Adipose tissue (tissue), 3 donors: ENCODE results near the gene KY. TPM values are rescaled to one million over a fixed set of nuclear protein-coding genes. Genes with fewer than 3 reads are reported as not detected.

Experiments used
- H3K27ac ChIP-seq: one replicate; pipeline ENCODE4 v1.5.1; 2013; ENCODE audit warnings: low read depth, low read length
- WGBS, 3 donors: extraction: QIAGEN DNeasy Blood & Tissue Kit; methylation state at CpG; one replicate each; pipeline ENCODE4 v1.1.7; 2013; 5-methylcytosine and 5-hydroxymethylcytosine counted together
- polyA plus RNA-seq, 3 donors: library from polyadenylated mRNA; stranded (reverse); fragments of 200-250 nt; gene quantifications; one replicate each; pipeline ENCODE4 v1.2.3, GENCODE V29; 2013
- donor health status: healthy with polysubstance abuse.
- donor health status: Bipolar disorder and iron deficiency.
- donor health status: healthy.

KY gene
- polyA plus RNA-seq, 3 donors: 0.03 to 0.12 TPM; not detected in 1

DNA sequence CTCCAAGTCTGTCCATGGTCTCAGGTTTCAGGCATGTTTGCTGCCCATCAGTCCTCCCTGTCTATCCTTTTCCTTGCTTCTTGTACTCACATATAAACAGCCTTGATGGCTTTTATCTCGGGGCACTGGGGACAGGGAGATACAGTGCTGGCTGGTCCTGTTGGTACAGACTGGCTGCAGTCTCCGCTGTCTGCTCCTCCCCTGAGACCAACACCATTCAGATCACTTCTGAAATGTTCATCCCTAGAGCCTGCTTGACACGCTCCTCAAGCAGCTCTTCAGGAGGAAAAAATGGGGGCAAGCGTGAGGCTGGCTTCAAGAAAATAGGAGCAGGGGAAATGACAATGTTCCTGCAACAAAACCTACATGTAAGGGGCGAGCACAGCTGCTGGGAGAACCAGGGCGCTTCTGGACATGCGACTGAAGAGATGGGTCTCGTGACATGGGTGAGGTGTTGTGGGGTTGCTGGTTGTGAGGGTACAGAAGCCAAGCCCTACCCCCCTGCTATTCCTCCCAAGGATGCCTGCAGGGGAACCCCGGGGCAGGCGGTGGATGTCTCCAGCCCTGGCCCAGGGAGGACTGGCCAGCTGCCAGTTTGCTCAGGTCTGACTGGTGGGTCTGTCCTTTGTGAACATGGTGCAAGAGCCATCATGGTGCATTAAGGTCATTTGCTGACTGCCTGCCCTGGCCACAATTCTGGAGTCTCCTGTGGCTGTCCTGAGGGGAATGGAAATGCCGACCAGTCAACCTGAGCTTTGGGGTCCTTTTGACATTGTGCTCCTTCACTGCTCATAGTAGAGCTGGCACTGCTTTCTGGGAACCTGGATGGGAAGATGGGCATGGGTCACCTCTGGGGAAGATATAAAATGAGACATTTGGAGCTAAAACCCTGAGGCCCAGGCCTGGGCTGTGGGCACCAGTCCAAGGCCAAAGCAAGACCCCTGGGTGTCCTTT is 40.1 kb downstream of the KY start:
- 76 to 83% (median 77%) methylated on average over 11 of the region's 11 CpGs for WGBS, 3 donors
- H3K27ac ChIP-seq: no peak overlapping the region

DNA sequence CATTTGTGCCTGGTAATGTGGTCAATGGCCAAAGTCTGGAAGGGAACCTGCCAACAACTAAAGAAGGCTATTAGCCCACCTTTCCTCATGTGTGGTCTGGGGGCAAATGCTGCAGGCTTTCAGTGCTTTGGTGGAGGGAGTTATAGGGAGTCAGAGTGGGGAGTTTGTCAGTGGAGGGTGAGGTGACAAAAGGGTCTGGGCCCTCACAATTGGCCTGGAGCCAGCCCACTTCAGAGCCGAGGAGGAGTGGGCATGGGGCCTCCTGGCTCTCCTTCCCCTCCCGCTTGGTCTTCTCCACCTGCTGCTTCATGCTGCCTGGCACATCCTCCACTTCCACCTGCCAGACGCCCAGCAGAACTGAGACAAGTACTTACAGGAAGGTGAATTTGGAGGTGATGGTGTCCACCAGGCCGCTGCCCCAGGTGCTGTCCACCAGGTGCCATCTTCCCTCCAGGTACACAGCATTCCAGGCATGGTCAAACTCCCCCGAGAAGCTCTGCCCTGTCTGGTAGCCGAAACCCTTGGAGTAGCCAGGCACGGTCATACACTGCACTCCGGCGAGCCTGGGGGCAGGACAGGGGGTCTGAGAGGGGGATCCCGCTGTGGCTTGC is 40.9 kb downstream of the KY start:
- WGBS, 3 donors: 68 to 74% (median 69%) methylated on average over 10 of the region's 10 CpGs
- H3K27ac ChIP-seq: no peak overlapping the region

DNA sequence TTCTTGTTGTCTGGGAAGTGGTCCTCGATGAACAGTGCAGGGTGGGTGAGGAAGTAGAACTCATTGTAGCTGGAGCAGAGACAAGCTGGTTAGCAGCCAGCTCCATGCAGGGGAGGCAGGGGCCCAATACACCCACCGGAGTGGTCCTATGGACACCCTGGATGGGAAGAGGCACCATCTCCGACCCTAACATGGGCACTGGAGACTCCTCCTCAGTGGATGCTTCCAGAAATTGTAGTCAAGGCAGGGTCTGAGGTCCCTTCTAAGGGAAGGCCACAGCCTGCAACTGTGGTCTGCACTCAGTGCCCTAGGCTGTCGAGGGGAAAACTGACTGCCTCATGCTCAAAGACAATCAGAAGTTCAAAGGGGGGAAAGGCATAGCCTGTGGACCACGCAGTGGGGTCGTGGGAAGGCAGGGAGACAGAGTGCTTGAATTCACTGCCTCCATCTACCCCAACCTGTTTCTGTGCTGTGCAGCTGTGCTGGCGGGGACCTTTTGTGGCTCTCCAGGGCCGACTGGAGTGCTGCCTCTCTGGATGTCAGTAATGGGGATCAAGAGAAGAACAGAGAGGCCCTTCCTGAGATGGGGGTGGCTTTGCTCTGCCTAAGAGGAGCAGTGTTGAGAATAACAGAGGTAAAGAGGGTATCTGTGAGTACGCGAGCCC is 41.9 kb downstream of the KY start:
- no peak overlapping the region for H3K27ac ChIP-seq
- WGBS, 3 donors: 80 to 87% (median 81%) methylated on average over 10 of the region's 10 CpGs

DNA sequence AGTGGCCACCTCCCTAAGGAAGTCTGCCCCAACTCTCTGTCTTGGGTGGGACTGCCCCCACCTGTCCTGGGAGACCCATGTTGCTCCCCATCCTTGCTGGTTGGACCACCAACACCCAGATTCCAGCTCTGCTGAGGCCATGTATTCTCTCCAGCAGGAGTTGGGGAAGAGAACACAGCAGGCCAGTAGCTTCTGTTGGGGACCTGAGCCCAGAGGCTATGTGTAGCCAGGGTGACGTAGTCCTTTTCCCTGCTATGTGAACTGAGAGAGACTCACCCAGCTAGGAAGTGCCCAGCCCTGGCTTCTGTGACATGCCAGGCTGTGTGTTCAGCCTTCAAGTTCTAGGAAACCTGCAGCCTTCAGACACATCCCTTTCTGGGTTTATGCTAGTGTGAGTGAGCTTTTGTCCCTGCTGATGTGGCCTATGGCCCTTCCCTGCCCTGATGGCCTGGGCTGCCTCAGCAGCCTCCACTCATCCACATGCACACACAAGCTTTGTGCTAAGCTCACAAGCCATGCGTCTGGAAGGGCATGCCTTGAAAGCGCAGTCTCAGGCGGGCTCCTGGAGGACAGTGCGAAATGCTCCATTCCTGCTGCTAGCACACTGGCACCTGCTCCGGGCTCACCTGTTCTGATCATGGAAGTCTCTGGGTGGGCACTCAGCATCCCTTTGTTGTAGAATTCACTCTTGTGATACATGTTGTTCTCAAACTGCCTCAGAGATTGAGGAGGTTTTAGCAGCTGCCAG is 42.6 kb downstream of the KY start:
- 94 to 95% (median 94%) methylated on average over 6 of the region's 6 CpGs for WGBS, 3 donors

DNA sequence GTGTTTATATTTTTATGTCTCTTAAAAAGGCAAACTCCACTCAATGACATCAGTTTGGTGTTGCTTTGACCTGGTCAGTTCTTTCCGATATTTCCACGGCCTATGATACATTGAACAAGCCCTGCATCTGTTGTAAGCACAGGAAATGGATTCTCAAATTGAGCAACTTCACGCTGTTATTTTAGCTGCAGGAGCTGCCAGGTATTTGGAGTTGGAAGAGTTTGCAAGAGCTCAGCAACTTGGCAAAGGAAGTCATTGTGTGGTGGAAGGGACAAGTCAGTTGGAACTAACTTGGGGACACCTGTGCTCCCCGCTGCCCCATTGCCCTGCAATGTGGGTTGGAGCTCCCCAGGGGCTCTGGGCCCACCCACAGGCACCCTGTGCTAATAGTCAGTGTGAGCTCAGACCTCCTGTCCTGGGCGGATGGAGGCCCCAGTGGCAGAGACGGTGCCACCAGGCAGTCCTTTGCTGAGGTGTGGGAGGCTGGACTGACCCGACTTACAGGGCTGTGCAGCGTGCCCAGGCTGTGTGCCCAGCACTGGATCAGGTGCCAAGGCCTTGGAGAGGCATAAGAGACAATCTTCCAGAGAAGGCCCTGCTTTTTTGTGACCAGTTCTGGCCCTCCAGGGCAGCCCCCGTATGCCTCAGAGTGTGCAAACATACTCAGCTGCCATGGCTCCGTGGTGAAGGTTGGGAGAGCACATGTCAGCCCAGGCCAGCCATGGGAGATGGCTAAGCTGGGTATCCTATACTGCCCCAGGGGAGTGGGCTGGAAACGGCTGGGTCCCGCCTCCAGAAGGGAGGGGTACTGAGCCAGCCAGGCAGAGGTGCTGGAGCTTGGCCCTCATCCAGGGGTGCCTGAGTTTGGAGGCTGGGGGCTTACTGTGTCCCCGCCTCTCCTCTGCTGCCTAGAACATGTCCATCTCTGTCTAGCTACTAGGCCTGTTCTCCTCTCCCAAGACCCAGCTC is 43.5 kb downstream of the KY start:
- WGBS, 3 donors: 59 to 71% (median 60%) methylated on average over 12 to 13 of the region's 13 CpGs
- H3K27ac ChIP-seq: no peak overlapping the region

More for the DNA sequence above, 42.6 kb downstream of the KY start:
- no peak overlapping the region for H3K27ac ChIP-seq

DNA sequence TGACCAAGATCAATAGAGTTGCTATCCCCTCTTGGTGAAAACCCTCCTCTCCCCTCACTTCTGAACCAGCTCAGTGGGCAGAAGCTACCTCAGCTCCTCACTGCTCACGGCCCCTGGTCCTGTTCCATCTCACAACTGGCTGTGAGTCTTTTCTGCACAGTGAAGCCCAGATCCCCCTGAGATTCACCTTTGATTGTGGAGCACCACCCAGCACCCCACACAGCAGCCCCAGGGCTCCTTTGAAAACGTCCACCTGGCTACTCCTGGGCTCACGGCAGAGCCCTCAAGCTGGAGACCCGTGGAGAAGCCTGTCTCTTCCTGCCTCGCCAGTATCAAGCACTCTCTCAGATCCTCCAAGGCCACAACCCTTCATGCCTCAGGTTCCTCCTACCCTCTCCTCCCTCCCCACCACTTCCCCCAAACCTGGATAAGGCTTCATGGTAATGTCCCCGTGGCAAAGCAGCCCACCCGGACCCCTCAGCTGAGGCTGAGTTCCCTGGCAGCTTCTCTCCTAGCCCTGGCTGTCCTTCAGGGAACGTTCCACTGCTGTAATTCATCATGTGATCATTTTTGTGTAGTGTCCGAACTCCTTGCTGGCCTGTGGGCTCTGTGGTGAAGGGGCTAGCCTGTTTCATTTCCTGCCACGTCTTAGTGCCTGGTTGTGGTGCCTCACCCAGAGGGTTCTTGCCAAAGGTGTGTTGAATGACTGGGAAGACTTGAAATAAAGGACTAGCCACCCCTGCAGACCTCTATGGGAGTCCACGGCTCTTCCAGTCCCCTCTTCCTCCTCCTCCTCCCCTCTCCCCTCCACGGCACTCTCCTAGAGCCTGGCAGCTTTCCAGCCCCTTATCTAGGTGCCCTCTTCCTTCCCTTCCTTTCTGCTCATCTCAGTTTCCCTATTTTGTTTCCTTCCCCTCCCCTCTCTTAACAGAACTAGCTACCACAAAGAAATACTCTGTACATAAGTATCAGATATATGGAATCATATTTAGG is 44.5 kb downstream of the KY start:
- 29 to 49% (median 38%) methylated on average over 12 of the region's 12 CpGs for WGBS, 3 donors
- H3K27ac ChIP-seq: no peak overlapping the region

DNA sequence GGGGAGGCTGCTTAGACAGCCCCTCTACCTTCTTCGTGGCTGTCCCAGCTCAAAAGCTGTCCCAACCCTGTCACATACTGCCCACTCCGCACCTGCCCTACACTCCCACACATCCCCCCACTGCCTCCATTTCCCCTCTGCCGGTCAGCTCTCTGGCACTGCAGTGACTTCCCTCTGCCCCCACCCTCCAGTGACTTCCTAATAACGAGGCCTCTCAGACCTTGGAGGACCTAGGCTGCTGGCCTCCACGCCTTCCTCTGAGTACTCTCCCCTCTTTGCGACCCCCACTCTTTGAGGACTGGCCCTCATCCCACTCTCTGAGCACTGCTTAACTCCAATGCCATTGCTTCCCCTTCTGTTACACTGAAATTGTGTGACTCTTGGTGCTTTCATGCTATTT is 45.3 kb downstream of the KY start:
- WGBS, 3 donors: 54 to 70% (median 57%) methylated on average over 6 of the region's 6 CpGs
- H3K27ac ChIP-seq: no peak overlapping the region

DNA sequence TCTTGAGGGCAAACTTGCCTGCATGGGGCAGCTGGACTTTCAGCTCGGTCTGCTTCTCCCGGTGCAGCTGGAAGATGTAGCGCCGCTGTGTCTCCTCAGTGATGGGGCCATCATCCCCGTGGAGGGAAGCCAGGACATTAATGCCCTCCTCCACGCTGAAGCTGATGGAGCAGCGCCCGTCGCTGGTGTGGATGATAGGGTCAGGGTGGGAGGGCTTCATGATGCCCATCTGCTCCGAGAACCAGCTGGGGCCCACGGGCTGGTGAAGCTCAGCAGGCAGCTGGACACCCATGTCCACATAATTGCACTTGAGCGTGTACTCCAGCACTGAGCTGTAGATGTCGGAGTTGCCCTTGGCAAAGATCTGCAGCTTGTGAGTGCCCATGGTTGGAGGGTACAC is 46.9 kb downstream of the KY start:
- WGBS, 3 donors: 92 to 94% (median 92%) methylated on average over 13 of the region's 13 CpGs
- H3K27ac ChIP-seq: no peak overlapping the region

DNA sequence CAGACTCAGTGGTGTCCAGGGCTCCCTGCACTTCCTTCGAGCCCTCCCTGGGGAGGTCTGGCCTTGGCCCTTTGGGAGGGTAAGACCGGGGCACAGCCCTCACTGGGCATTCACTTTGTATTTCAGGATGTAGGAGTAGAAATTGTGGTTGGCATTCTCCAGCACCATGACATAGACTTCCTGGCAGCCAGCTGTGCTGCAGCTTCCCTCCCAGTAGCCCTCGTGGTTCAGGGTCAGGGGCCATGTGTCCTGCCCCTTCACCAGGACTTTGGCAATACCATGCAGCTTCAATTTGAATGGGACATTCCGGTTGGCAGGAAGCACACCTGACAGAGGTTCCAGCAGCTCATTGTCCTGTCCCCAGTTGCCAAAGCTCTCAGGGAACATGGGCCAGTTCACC is 47.3 kb downstream of the KY start:
- no peak overlapping the region for H3K27ac ChIP-seq
- WGBS, 3 donors: 33 to 63% (median 48%) methylated on average over 4 of the region's 4 CpGs

DNA sequence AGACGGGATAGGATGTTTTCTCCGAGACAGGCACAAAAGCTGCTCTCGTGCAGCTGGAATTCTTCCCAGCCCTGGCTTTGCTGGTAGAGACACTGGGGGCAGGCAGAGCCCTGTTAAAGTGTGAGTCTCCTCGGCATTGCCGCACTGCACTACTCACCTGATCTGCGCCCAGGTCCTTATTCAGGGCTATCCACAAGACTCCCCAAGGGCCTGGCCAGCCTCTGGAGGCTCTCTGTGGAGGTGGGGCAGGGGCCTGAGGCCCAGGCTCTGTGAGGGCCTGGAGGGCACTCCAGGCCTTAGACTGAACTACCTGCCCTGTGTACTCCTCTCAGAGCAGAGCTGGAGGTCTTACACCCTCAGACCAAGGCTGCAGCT is 48.4 kb downstream of the KY start:
- WGBS, 3 donors: 59 to 81% (median 80%) methylated on average over 6 of the region's 6 CpGs
- H3K27ac ChIP-seq: no peak overlapping the region

DNA sequence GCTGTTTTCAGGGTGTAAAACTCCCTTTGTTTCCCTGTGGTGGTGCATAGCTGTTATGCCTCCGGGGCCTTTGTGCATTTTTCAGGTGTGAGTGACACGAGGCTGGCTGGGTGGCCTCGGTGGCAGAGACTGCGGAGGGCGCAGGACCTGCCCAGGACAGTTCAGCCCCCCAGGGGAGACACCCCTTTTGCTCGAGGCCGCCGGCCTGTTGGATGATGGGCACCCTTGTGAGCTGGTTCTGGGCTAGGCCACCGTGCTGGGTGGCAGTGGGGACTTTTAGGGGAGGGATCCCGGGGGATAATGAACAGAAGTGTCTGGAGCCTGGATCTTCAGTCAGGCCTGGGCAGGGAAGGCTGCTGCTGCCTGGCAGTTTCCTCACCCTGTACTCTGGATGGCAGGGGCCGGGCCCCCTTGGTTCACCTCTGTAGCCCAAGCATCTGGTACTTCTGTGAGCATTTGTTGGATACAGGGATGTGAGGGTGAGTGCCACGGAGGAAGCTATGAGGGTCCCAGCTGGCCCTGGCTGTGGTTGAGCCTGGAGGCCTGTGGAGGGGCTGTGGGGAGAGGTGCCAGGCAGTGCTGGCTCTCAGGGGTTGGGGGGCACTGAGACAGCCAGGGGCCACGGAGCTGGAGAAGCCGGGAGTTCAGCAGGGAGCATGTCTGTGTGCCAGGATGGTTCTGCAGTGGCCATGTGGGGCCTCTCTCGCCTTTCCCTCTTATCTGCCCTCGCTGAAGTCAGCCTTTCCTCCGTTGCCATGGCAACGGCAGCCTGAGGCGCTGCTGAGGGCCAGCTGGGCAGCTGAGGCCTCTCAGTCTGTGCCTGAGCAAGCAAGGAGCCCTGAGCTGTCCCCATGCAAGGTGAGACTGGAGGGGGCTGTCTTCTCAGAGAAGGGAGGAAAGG is 49.0 kb downstream of the KY start:
- WGBS, 3 donors: 52 to 65% (median 60%) methylated on average over 19 of the region's 19 CpGs

DNA sequence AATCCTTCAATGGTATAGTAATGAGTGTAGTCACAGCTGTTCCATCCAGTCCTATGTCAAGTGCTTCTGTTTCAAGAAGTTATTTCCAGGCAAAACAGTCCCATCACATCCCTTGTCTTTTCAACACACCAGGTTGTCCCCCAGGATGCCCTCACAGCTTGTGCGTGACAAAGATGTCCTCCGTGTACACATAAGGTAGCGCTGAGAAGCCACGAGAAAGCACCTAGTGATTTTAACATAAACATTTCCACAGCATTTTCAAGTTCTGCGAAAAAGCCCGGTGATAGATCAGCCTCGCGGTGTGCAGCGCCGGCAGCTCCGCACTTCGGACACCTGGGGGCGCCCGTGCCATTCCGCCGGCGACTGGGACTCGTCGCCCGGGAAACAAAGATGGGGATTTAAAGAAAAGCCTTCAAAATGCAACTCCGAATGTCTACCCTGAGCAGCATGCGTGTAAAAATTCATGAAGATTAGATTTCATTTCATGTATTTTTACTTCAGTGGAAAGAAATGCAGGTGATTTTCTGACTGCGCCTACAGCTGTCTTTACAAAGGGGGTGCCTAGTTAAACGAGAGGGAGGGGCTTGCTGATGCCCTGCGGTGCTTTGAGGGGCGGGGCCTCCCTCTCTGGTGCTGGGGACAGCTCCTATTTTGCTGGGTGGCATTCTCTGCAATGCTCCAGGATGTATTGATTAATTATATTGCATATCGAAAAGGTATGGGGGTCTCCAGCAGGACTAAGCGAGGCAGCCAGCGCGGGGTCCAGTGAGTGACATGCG is 49.9 kb downstream of the KY start:
- no peak overlapping the region for H3K27ac ChIP-seq
- WGBS, 3 donors: 10 to 14% (median 11%) methylated on average over 31 of the region's 31 CpGs

More for the DNA sequence above, 49.0 kb downstream of the KY start:
- H3K27ac ChIP-seq: no peak overlapping the region

DNA sequence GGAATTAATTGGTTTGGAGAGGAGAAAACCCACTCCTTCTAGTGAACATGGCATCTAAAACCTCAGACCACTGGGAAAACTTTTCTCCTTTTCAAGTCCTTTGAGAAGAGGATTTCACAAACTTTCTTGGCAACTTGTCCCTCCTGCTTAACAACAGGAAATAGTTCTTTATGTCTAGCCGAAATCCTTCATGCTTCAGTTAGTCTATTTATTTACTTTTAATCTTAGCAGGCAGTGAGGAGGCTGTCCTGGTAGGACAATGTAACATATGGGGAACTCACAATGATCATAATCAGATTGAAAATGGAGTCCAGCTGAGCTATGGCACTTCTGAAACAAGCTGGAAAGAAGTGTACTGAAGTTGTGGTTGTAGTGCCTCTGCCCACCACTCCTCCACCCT is 50.6 kb downstream of the KY start:
- H3K27ac ChIP-seq: no peak overlapping the region
- 19 to 38% (median 36%) methylated on average over 1 of the region's 1 CpG for WGBS, 3 donors

DNA sequence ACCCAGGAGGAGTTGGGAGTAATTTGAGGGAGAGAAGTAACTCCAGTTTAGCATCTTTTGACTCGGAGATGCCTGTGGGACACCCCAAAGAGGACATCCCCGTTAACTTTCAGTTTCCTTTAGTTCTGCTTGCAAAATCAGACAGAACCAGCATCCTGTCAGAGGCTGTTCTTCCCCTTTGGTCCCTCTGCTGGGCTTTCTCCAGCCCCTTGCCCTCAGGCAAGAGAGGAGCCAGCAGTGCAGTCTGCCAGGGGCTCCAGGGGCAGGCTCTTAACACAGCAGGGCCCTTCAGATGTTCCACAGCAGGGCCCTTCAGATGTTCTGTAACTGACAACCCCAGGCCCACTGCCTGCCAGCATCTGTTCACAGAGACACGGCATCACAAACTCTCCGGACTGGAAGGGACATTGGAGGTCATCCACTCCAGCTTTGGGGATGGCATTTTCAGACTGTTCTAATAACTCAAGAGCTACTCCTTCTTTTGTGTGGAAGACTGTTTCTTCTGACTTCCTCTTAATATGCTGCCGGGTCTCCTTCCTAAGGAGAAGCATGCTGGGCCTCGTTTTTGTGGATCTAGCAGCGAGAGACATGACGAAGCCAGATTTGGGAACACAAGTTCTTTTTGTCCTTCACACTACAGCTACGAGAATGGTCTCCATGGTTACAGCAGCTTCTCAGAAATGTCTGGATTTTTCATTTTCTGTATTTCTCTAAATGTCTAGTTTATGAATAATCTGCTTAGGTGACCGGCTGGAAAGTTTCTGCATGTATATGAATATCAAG is 51.9 kb downstream of the KY start:
- WGBS, 3 donors: 63 to 81% (median 69%) methylated on average over 10 of the region's 10 CpGs
- H3K27ac ChIP-seq: no peak overlapping the region
